SK-MEL-5 (cell line): ENCODE data around the gene CLSTN3. TPM values are rescaled to one million over a fixed set of nuclear protein-coding genes. Genes with fewer than 3 reads are reported as not detected.

ENCODE experiments used
- DNase-seq: peaks from one replicate; pipeline ENCODE4 v3.0.0-alpha.2; 2016; ENCODE audit warnings: low read depth, low spot score
- in situ Hi-C: cut with HindIII; loops from 2 replicates; pipeline ENCODE4 v1.10.0; 2016; ENCODE audit warnings: low sequenced_read_pairs, high pct_unique_total_duplicates, low pct_unique_long_range_greater_than_20kb
- polyA plus RNA-seq, 2 experiments: library from polyadenylated mRNA; depleted of rRNA; stranded (reverse); fragments of >200 nt; gene quantifications; 2 replicates each; pipeline ENCODE4 v1.2.3, GENCODE V29; 2015
- total RNA-seq: library from RNA; depleted of rRNA; stranded (reverse); fragments of >200 nt; shearing (Covaris generic); gene quantifications from 2 replicates; pipeline ENCODE4 v1.2.3, GENCODE V29; 2014; rRNA removed

Gene CLSTN3
- total RNA-seq: 1.0 TPM in 2 replicates
- 0.85 and 4.5 TPM in 2 replicates for polyA plus RNA-seq (2015; cell fraction: cytosol; rRNA removed)
- 0.80 and 1.2 TPM in 2 replicates for polyA plus RNA-seq (2015; cell fraction: nucleus; rRNA removed)

DNA sequence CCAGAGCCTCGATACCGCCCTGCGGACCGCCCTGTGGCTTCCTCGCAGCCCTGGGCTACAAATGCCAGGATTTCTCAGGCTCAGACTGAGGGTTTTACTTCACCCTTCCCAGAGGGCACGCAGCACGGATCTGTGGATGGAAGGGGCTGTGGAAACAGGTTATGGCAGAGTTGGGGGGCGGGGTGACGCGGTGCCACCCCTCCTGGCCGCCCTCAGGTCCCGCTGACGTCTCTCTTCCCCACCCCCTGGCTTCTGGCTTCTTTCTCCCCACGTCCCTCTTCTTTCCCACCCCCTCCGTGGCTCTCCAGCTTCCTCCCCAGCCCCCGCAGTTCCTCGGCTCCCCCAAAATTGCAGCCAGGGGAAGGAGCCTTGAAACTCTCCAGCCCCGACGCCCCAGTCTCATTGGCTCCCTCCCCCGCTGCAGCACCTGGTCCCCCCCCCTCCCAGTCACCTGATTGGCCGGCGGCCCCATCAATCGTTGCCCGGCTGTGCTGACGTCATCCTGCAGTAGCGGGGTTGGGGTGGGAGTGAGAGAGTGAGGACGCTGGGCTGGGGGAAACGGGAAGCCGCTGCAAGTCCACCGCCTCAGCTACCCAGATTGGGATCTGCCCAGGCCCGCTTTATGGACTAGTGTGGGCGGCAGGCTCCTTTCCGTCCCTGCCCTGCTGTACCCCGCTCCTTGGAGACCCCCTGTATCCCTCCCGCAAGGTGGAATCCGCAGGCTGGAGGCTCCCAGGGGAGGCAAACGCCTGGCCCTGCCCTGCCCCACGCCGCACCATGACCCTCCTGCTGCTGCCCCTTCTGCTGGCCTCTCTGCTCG is at the start of gene CLSTN3:
CLSTN3 (plus strand) TSS at position 500 of the 820 bp plus-strand sequence; CDS start at position 778, 278 bp downstream.
- in situ Hi-C loops: no loop called here
- peak; percentile 27 for DNase-seq

DNA sequence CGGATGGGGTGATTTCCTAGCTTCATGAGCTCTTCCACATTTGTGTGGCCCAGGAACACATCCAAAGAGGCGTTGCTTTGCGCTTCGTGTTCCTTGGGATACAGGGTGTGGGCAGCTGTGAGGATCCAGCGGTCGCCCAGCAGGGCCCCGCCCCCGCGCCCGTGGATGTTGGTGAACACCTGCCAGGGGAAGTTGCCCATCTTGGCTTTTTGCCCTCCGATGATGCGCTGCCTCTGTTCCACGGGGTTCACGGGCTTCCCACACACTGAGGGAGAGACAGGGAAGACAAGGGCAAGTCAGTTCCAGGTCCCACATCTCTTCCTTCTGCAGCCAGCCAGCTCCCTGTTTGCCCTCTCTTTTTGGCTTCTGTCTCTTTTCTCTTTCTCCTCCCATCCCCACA is 49.1 kb upstream of the CLSTN3 start:
- in situ Hi-C loops: no loop called here

DNA sequence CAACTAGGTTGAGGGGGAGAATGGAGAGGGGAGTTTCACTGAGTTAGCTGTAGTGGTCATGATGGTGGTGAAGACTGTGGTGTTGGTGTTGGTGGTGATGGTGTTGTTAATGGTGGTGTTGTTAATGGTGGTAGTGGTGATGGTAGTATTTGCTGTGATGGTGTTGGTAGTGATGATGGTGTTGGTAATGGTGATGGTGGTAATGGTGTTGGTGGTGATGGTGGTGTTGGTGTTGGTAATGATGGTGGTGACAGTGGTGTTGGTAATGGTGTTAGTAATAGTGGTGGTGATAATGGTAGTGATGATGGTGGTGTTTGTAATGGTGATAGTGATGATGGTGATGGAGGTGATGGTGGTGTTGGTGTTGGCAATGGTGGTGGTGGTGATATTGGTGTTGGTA is 47.0 kb upstream of the CLSTN3 start:
- in situ Hi-C loops: no loop called here
- no peak for DNase-seq

More for the DNA sequence above, 49.1 kb upstream of the CLSTN3 start:
- no peak for DNase-seq

DNA sequence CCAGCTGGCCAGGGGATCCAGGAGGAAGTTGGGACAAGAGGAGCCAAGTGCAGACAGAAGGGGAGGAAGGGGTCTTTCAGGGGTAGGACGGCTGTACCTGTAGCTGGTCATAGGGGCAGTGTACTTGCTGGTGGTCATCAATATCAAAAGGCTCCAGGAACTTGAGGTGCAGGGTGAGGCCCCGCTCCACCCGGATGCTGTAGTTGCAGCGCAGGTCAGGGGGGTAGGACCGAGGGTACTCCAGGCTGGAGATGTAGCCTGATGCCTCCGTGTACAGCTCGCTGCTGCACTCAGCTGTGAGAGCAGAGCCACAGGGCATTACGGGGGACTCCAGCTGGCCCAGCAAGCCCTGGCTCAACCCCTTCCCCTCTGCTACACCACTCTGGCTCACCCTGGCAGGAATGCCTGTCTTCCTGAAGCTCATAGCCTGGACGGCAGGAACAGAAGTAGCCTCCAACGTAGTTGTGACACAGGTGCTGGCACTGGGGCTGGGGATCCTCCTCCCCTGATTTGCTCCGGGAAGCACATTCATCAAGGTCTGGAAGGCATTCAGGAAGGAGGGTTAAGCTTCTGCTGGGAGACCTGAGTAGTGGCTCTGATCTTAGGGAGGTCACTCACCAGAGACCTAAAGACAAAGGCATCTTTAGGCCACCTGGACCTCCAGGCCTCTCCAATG is 40.8 kb upstream of the CLSTN3 start:
- in situ Hi-C loops: no loop called here
- DNase-seq: no peak

DNA sequence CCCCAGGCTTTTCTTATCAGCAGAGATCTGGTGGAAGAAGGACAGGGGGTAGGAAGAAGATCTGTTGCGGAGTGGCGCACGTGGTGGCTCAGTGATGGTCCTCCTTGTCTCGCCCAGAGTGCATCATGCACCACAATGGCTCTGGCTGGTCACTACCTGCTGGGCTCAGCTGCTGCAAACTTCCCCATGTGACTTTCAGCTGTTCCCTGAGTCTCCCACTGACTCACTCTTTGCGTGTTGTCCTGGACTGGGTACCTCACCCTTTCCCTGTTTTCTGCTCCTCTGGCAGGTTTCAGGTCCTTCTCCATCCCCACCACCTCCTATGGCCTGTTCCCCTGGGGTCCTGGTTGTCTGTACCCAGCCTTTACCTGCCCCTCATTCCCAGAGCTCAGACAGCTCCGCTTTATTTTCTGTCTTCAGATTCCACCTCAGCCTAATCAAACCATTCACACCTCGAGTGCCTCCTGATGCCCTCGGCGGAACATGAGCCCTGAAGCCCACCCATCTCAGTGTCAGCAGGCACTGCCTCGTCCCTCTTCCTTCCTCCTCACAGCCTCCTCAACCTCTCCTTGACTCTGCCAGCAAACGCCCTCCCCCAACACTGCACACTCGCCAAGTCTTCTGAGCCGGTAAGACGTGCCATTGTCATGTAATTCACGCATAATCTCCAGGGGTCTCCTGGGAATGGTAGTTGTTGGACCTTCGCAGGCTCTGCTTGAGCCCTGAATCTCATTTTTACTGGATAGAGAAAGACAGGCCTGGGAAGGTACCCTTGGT is 39.8 kb upstream of the CLSTN3 start:
- DNase-seq: no peak
- in situ Hi-C loops: no loop called here

DNA sequence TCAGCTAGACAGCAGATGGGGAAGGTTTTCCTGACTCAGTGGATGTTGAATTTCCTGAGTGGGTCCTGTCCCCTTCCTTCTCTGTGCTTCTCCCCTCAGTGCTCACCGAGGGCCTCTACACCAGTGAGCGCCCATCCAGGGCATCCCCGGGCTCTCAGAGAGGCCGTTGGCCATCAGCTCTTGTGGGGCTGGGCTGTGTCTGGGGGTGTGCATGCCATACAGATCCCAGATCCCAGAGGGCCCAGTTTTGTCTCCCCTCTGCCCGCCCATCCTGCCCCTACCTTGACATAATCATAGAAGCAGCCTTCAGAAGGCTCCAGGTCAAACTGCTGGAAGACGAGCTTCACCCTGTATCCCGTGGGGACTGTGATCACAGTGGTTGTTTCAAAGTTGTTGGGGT is 39.0 kb upstream of the CLSTN3 start:
- in situ Hi-C loops: no loop called here
- DNase-seq: no peak

DNA sequence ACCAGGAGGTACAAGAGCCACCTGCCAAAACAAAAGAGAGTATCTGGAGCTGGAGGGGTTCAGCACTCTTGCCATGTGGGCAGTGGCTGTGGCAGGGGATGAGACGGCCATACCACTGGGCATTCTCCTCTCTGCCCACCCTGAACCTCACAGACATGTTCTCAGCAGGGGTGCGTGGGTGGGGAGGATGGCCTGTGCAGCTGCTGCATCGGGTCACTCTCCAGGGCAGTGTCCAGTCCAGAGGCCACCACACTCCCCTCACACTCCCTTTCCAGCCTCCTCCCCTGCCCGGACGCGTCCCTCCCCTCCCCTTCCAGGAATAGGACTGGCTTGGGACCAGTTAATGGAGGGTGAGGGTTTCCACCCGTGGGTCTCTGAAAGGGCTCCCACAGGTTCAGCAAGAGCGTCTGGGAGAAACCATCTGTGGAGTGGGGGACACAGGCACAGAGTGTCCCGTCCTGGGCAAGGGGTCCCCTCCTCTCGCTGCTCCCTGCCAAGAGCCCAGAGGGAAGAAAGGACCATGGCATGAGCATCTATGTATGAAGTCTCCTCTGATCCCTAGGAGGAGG is 38.4 kb upstream of the CLSTN3 start:
- in situ Hi-C loops: no loop called here
- DNase-seq: no peak

DNA sequence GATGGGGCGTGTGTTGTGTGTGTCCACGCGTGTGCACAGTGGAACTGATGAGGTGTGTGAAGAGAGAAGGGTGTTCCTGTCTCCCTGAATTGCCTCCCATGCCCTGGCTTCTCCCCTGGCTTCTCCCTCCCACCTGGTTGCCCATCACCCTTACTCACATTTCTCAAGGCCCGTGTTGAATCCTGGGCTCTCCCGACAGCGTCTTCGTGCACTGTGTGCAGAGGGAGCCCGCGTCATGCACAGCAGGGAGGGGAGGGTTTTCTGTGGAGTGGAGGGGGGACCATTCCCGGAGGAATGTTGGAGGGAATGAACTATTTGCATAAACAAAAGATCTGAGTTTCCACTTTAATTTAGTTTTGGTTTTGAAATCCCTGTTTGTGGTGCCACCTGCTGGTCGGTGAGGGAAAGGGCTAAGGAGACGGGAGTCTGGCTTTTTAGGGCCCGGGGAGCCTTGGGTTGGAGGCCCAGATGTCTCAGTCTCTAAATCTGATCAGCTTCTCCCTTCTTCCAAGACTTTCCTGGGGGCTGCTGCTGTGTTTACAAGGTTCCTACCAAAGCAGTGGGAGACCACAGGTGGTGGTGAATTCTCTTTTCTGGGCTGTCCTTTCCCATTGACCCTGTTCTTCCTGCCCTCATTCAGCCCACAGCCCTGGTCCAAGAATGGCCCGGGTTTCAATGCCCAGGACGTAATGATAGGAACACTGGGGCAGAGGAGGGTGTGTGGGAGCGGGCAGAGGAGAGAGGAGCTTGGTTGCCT is 37.8 kb upstream of the CLSTN3 start, which contains the start of gene C1R:
C1R (minus strand) TSS at position 217 of the 757 bp plus-strand sequence; CDS start at position 160, 57 bp downstream.
- peak; percentile 65 for DNase-seq
- in situ Hi-C loops: no loop called here

DNA sequence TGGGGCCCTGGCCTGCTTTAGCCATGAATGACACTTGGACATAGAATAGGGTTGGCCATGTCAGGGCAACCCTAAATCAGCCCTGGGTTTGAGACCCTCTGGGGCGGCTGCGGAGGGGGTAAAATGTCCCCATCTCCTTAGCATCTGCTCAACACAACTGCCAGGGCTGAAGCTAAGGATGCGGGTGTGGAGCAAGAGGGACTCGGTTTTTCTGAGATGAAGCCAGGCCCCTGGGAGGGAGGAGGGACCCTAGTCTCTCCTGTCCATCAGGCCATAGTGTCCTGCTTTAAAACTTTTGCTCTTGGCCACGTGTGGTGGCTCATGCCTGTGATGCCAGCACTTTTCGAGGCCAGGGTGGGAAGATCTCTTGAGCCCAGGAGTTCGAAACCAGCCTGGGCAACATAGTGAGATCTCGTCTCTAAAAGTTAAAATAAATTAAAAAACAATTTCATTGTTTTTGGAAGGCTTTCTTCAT is 37.1 kb upstream of the CLSTN3 start:
- in situ Hi-C loops: no loop called here
- no peak for DNase-seq

DNA sequence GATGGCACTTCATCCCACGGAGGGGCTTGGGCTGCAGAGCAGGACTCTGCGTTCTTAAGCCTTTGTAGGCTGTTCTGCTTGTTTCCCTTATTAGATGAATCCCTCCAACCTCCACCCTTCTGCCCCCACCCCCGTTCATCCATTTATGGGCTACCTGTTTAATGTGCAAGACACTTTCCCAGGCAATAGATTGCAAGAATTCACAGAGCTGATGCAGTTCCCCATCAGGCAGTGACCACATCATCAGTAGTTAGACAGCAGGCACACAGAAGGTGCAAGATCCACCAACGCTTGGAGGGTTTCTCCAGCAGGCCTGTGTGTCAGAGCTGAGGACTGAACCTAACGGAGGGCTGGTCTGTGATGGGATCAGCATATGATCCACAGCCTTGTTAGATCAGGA is 36.7 kb upstream of the CLSTN3 start:
- in situ Hi-C loops: no loop called here
- DNase-seq: no peak

DNA sequence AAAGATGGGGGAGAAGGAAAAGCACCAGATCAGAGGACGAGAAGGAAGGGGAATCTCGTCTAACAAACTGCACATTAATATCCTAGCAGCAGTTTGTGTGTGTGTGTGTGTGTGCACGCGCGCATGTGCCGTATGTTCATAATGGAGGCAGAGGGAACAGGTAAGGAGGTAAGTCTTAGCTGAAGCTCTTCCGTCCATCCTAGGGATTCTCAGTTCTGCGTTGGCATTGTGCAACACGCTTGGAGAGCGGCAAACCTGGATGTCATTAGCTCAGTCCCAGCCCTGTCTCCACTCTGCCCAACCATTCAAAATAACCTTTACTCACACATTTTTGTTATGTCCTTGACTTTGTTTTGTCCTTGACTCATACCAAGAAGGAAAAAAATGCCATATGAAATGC is 36.3 kb upstream of the CLSTN3 start:
- DNase-seq: no peak
- in situ Hi-C loops: no loop called here

DNA sequence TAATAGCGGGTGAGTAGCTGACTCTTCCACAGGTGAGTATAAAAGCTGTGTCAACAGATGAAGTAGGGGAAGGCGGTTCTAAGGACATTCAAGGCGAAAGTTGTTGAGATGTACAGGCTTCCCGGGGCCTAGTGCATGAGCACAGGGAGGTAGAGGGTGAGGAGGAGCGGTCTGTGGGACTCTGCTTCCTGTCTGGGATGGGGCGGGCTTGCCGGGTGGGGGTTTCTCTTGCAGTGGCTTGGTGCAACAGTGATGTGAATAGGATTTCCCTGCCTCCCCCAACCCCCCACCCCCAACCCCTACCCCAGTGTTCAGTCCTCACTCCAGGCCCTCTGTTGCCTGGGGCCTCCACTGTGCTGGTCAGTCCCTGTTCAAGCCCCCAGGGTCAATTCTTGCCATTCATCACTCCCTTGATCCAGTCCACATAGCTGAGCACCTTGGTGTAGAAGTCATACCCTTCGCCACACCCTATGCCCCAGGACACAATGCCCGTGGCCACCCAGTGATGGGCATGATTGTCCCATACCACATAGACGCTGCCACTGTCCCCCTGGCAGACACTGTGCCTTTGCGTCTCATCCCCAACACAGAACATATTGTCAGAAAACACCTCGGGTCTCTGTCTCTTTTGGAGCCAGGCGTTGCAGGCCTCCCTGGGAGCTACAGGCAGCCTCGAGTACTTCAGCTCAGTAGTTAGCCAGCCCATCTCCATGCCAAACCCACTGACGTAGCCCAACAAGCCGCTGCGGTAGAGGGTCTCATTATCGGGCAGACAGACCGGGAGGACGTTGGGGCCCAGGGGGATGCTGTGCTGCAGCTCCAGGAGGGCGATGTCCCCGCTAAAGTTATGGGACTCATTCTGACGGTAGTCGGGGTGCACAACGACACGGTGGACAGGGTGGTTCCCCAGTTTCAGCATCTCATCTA is 33.9 kb upstream of the CLSTN3 start:
- in situ Hi-C loops: no loop called here
- no peak for DNase-seq

DNA sequence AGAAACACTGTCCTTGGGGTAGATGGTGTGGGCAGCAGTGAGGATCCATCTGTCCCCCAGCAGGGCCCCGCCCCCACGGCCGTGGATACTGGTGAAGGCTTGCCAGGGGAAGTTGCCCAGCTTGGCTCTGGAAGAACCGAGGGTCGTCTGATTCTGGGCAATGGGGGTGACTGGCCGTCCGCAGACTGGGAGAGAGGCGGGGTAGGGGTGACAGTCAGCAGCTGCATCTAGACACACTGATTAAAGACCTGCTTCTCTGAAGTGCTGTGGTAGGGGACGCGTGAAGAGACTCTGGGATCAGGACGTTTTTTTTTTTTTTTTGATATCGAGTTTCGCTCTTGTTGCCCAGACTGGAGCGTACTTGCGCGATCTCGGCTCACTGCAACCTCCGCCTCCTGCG is 33.2 kb upstream of the CLSTN3 start:
- no peak for DNase-seq
- in situ Hi-C loops: no loop called here

DNA sequence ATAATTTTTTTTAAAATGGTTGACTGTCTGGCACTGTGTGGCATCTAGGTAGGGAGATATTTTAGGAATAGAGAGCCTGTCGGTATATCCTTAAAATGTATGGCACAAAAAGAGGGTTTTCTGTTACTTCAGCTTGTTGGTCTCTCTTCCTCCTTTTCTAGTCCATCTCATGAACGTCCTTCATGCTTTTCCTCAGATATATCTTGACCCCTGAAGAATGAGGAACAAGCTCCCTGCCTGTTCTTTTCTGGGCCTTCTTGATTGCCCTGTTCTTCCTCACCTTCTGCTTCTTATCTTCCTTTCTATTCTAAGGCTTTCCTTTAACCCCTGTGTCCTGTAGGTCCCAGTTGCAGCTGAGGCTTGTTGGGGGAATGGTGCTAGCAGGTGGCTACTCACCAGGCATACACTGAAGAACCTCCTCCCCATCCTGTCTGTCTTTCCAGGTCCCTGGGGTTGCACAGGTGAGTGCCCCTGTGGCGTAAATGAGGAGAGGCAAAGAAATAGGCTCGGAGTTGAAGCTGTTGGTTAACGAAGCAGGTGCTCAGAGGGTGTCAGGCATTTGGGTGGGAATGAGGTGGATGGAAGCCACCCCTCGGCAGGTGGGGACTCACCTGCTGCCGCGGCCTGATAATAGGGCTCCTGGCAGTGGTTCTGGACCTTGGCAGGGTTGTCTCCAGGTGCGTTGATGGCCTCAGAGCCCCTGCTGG is 30.7 kb upstream of the CLSTN3 start:
- in situ Hi-C loops: no loop called here
- no peak for DNase-seq

DNA sequence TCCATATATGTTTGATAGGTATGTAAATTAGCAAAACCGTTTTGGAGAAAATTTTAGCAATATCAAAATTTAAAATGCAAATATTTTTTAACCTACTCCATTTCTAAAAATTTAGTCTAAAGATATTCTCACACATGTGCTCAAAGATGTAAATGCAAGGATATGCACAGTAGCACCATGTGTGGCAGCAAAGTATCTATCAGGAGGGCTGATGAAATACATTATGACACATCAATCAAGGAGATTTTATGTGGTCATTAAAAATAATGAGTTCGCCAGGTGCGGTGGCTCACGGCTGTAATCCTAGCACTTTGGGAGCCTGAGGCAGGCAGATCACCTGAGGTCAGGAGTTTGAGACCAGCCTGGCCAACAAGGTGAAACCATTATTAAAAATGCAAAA is 29.9 kb upstream of the CLSTN3 start:
- in situ Hi-C loops: no loop called here
- DNase-seq: no peak
